ENCODE data around the gene INSL3.

The INSL3 gene

GRCh38 chr19:17821190-17821589, at the start of gene INSL3:
TSS of gene INSL3 (minus strand) at chr19:17821519. CDS start at chr19:17821506, 13 bp downstream.
- Histone ChIP-seq H3K4me1 (ENCODE audit: control insufficient read depth in 5 of 5, insufficient read depth in 5 of 5, low read length in 5 of 5) (no peaks in the 10 kb centered on the region), H3K9ac (ENCODE audit: low read length in 5 of 5) (no peak within 1 kb of the TSS), H3K36me3 (ENCODE audit: control insufficient read depth in 5 of 5, insufficient read depth in 5 of 5, low read length in 5 of 5) (no peaks in the 10 kb centered on the region), H3K9me3 (ENCODE audit: control insufficient read depth in 5 of 5, low read length in 5 of 5) (no peaks in the 10 kb centered on the region), H3K27me3 (ENCODE audit: control insufficient read depth in 5 of 5, insufficient read depth in 4 of 5, low read length in 5 of 5) (peaks cover 3 to 11% (median 6%) of the 10 kb centered on the region in 5 donors), H3K4me3 (ENCODE audit: low read depth in 1 of 5, low read length in 5 of 5) (no peak within 1 kb of the TSS), H3K27ac (ENCODE audit: low read depth, low read length) (no peak within 1 kb of the TSS)

- Histone ChIP-seq H3K4me3 (ENCODE audit: low read depth in 1 of 5, low read length in 5 of 5) (no peak overlapping the region), H3K4me1 (ENCODE audit: control insufficient read depth in 5 of 5, insufficient read depth in 5 of 5, low read length in 5 of 5) (peaks cover 0 to 19% (median 12%) of the 10 kb centered on the region in 5 donors), H3K9ac (ENCODE audit: low read length in 5 of 5) (no peak overlapping the region), H3K9me3 (ENCODE audit: control insufficient read depth in 5 of 5, low read length in 5 of 5) (no peaks in the 10 kb centered on the region), H3K27ac (ENCODE audit: low read depth, low read length) (no peak overlapping the region), H3K36me3 (ENCODE audit: control insufficient read depth in 5 of 5, insufficient read depth in 5 of 5, low read length in 5 of 5) (peaks cover 0 to 21% (median 19%) of the 10 kb centered on the region in 5 donors), H3K27me3 (ENCODE audit: control insufficient read depth in 5 of 5, insufficient read depth in 4 of 5, low read length in 5 of 5) (peaks cover 27 to 35% (median 30%) of the 10 kb centered on the region in 5 donors)
Observed at GRCh38 chr19:17869114-17869608, 47.8 kb upstream of the INSL3 start.

GRCh38 chr19:17868669-17869068, 47.4 kb upstream of the INSL3 start:
- H3K4me3 ChIP-seq (ENCODE audit: low read depth in 1 of 5, low read length in 5 of 5) = no peak overlapping the region
- H3K9me3 ChIP-seq (ENCODE audit: control insufficient read depth in 5 of 5, low read length in 5 of 5) = no peaks in the 10 kb centered on the region
- H3K4me1 ChIP-seq (ENCODE audit: control insufficient read depth in 5 of 5, insufficient read depth in 5 of 5, low read length in 5 of 5) = peaks cover 0 to 15% (median 8%) of the 10 kb centered on the region in 5 donors
- no peak overlapping the region for H3K27ac ChIP-seq (ENCODE audit: low read depth, low read length)
- peaks cover 23 to 31% (median 26%) of the 10 kb centered on the region in 5 donors for H3K27me3 ChIP-seq (ENCODE audit: control insufficient read depth in 5 of 5, insufficient read depth in 4 of 5, low read length in 5 of 5)
- H3K36me3 ChIP-seq (ENCODE audit: control insufficient read depth in 5 of 5, insufficient read depth in 5 of 5, low read length in 5 of 5) = peaks cover 0 to 26% (median 24%) of the 10 kb centered on the region in 5 donors
- H3K9ac ChIP-seq (ENCODE audit: low read length in 5 of 5) = no peak overlapping the region

GRCh38 chr19:17866964-17867486, 45.7 kb upstream of the INSL3 start:
- no peak overlapping the region for H3K27ac ChIP-seq (ENCODE audit: low read depth, low read length)
- no peak overlapping the region for H3K9ac ChIP-seq (ENCODE audit: low read length in 5 of 5)
- H3K4me1 ChIP-seq (ENCODE audit: control insufficient read depth in 5 of 5, insufficient read depth in 5 of 5, low read length in 5 of 5) = peaks cover 0 to 6% (median 3%) of the 10 kb centered on the region in 5 donors
- H3K27me3 ChIP-seq (ENCODE audit: control insufficient read depth in 5 of 5, insufficient read depth in 4 of 5, low read length in 5 of 5) = peaks cover 12 to 19% (median 15%) of the 10 kb centered on the region in 5 donors
- H3K36me3 ChIP-seq (ENCODE audit: control insufficient read depth in 5 of 5, insufficient read depth in 5 of 5, low read length in 5 of 5) = peaks cover 0 to 43% (median 41%) of the 10 kb centered on the region in 5 donors
- H3K9me3 ChIP-seq (ENCODE audit: control insufficient read depth in 5 of 5, low read length in 5 of 5) = no peaks in the 10 kb centered on the region
- no peak overlapping the region for H3K4me3 ChIP-seq (ENCODE audit: low read depth in 1 of 5, low read length in 5 of 5)

- H3K36me3 ChIP-seq (ENCODE audit: control insufficient read depth in 5 of 5, insufficient read depth in 5 of 5, low read length in 5 of 5) = peaks cover 0 to 49% (median 46%) of the 10 kb centered on the region in 5 donors
- H3K27ac ChIP-seq (ENCODE audit: low read depth, low read length) = no peak overlapping the region
- H3K9ac ChIP-seq (ENCODE audit: low read length in 5 of 5) = no peak overlapping the region
- peaks cover 8 to 14% (median 9%) of the 10 kb centered on the region in 5 donors for H3K27me3 ChIP-seq (ENCODE audit: control insufficient read depth in 5 of 5, insufficient read depth in 4 of 5, low read length in 5 of 5)
- H3K9me3 ChIP-seq (ENCODE audit: control insufficient read depth in 5 of 5, low read length in 5 of 5) = no peaks in the 10 kb centered on the region
- H3K4me1 ChIP-seq (ENCODE audit: control insufficient read depth in 5 of 5, insufficient read depth in 5 of 5, low read length in 5 of 5) = peaks cover 0 to 10% (median 5%) of the 10 kb centered on the region in 5 donors
- no peak overlapping the region for H3K4me3 ChIP-seq (ENCODE audit: low read depth in 1 of 5, low read length in 5 of 5)
Observed at GRCh38 chr19:17866312-17866963, 45.1 kb upstream of the INSL3 start.

GRCh38 chr19:17865364-17866311, 44.3 kb upstream of the INSL3 start:
- peaks cover 0 to 50% (median 49%) of the 10 kb centered on the region in 5 donors for H3K36me3 ChIP-seq (ENCODE audit: control insufficient read depth in 5 of 5, insufficient read depth in 5 of 5, low read length in 5 of 5)
- H3K9ac ChIP-seq (ENCODE audit: low read length in 5 of 5) = no peak overlapping the region
- H3K9me3 ChIP-seq (ENCODE audit: control insufficient read depth in 5 of 5, low read length in 5 of 5) = no peaks in the 10 kb centered on the region
- no peak overlapping the region for H3K4me3 ChIP-seq (ENCODE audit: low read depth in 1 of 5, low read length in 5 of 5)
- peaks cover 5 to 18% (median 13%) of the 10 kb centered on the region in 5 donors for H3K4me1 ChIP-seq (ENCODE audit: control insufficient read depth in 5 of 5, insufficient read depth in 5 of 5, low read length in 5 of 5)
- H3K27ac ChIP-seq (ENCODE audit: low read depth, low read length) = no peak overlapping the region
- H3K27me3 ChIP-seq (ENCODE audit: control insufficient read depth in 5 of 5, insufficient read depth in 4 of 5, low read length in 5 of 5) = peaks cover under 1 to 6% (median 3%) of the 10 kb centered on the region in 5 donors

GRCh38 chr19:17863520-17864182, 42.3 kb upstream of the INSL3 start:
- no peaks in the 10 kb centered on the region for H3K27me3 ChIP-seq (ENCODE audit: control insufficient read depth in 5 of 5, insufficient read depth in 4 of 5, low read length in 5 of 5)
- H3K4me1 ChIP-seq (ENCODE audit: control insufficient read depth in 5 of 5, insufficient read depth in 5 of 5, low read length in 5 of 5) = peaks cover 8 to 25% (median 24%) of the 10 kb centered on the region in 5 donors
- H3K4me3 ChIP-seq (ENCODE audit: low read depth in 1 of 5, low read length in 5 of 5) = no peak overlapping the region
- no peak overlapping the region for H3K27ac ChIP-seq (ENCODE audit: low read depth, low read length)
- H3K9me3 ChIP-seq (ENCODE audit: control insufficient read depth in 5 of 5, low read length in 5 of 5) = no peaks in the 10 kb centered on the region
- H3K36me3 ChIP-seq (ENCODE audit: control insufficient read depth in 5 of 5, insufficient read depth in 5 of 5, low read length in 5 of 5) = peaks cover 0 to 50% (median 49%) of the 10 kb centered on the region in 5 donors
- H3K9ac ChIP-seq (ENCODE audit: low read length in 5 of 5) = no peak overlapping the region

GRCh38 chr19:17862711-17863519, 41.6 kb upstream of the INSL3 start:
- H3K4me1 ChIP-seq (ENCODE audit: control insufficient read depth in 5 of 5, insufficient read depth in 5 of 5, low read length in 5 of 5) = peaks cover 8 to 25% (median 24%) of the 10 kb centered on the region in 5 donors
- H3K9me3 ChIP-seq (ENCODE audit: control insufficient read depth in 5 of 5, low read length in 5 of 5) = no peaks in the 10 kb centered on the region
- H3K9ac ChIP-seq (ENCODE audit: low read length in 5 of 5) = no peak overlapping the region
- H3K27ac ChIP-seq (ENCODE audit: low read depth, low read length) = no peak overlapping the region
- H3K36me3 ChIP-seq (ENCODE audit: control insufficient read depth in 5 of 5, insufficient read depth in 5 of 5, low read length in 5 of 5) = peaks cover 0 to 50% (median 49%) of the 10 kb centered on the region in 5 donors
- no peak overlapping the region for H3K4me3 ChIP-seq (ENCODE audit: low read depth in 1 of 5, low read length in 5 of 5)
- no peaks in the 10 kb centered on the region for H3K27me3 ChIP-seq (ENCODE audit: control insufficient read depth in 5 of 5, insufficient read depth in 4 of 5, low read length in 5 of 5)
